DLD1 (cell line): ENCODE measurements around the gene RNF207.

Source experiments
- in situ Hi-C: cut with HindIII; loops from 2 replicates; pipeline ENCODE4 v1.10.0; 2017; ENCODE audit warnings: low sequenced_read_pairs

Gene RNF207

DNA sequence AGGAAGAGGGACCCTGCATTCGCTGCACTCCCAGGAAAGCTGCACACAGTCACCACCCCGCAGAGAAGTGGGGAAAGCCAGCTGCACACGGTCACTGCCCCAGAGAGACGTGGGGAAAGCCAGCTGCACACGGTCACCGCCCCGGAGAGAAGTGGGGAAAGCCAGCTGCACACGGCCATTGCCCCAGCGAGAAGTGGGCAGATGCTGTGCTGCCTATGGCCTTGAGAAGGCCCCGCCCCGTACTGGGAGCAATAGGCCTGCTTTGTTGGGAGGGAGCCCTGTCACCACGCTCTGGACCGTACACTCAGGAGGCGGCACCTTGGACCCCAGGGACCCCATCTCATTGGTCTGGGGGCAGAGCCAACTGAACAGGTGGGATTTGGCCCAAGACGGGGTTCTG is 59.2 kb downstream of the RNF207 start:
- in situ Hi-C loops, result no loop called here

DNA sequence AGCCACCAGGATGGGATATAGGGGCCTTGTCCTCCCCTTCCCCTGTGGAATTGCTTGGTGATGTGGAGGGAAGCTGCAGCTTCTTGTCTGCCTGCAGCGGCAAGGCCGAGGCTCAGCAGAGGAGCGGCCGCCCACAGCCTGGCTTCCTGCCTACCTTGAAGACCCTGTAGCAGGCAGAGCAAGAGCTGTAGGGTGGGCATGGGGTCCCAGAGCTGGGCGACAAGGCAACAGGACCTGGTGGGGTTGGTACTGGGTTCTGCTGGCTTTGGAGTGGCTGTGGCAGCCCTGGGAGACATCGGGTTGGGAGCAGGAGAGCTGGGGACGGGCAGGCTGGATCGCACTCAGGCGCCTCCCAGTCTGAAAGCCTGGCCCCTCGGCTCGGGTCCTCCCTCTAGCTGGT is 60.7 kb downstream of the RNF207 start:
- in situ Hi-C loops, result no loop called here

DNA sequence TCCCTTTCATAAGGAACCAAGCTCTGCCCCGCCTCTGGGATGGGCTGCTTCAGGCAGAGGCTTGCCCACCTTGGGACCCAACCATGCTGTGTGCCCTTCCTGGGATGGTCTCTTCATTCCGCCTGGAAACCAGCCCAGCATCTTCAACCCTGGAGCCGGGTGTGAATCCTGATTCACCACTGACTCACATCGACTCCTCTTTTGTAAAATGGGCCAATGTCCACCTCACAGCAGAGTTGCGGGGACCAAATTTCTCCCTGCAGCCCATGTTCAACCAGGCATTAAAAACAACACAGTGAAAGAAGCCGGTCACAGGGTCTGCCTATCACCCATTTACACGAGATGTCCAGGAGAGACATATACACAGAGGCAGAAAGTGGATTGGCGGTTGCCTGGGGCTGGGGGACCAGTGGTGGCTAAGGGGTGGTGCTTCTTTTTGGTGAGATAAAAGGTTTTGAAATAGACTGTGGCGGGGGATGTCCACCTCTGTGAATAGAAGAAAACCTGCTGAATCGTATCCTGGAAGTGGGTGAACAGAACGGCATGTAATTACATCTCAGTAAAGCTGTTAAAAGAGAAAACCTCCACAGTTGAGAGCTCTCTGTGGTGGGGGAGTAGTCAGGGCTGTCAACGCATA is 61.9 kb downstream of the RNF207 start:
- in situ Hi-C loops, result no loop called here

DNA sequence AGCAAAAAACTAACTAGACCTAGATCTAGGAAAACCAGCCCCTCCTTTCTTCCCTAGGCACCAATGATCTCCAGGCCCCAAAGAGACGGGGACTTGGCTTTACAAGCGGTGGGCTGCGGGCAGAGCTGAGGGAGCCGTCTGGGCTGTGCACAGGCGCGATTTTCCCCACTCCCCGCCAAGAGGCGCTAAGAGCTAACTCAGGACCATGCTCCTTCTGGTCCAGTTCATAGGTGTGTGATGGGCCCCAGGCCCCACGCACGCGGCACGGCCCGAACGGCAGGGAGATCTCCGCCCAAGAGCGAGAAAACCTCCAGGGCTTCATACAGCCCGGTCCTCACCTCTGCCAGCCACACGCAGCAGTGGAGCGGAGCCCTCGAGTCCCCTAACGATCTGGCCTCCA is 62.5 kb downstream of the RNF207 start:
- in situ Hi-C loops, result no loop called here

DNA sequence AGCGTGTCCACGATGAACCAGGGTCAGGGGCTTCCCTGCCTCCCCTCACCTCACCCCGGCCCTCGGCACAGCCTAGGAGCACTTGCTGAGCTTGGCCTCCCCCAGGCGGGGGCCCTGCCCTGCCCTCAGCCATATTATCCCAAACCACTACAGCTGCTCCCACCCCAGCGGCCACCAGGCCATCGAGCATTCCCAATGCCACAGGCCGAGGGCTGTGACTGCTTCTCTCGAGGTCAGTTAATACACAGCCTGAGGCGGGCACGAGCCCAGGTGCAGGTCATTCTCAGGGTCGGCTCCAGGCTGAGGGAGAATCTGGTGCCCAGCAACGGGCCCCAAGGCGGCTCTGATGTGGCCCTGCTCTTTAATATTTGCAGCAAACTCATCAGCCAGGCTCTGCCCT is 63.4 kb downstream of the RNF207 start:
- in situ Hi-C loops, result no loop called here

DNA sequence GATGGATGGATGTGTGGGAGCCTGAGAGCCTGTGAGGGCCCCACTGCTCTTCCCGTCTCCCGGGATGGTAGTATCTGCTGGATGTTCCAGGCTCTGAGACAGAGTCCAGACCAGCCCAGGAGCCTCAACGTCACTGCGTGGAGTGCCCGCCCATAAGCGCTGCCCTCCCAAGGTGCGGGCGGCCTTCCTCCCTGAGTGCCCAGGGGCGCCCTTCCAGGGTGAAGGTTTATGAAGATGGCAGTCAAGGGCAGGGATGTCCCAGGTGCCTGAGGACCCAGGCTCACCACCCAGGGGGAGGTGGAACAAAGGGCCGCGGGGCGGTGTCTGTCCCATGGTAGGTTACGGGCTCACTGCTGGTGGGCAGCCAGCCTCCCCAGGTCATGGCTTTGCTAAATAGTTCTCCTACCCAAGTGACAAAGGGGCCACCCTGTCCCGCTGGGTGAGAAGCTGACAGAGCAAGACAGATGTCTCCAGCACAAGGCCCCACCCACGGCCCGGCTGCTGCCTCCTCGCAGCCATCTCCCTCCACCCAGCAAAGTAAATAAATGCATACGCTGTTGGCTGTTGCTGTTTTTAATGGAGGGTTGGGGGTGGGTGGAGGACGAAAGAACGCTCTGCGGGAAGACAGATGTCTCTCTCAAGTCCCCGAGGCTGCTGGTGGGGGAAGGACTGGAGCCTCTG is 63.9 kb downstream of the RNF207 start:
- in situ Hi-C loops, result no loop called here

DNA sequence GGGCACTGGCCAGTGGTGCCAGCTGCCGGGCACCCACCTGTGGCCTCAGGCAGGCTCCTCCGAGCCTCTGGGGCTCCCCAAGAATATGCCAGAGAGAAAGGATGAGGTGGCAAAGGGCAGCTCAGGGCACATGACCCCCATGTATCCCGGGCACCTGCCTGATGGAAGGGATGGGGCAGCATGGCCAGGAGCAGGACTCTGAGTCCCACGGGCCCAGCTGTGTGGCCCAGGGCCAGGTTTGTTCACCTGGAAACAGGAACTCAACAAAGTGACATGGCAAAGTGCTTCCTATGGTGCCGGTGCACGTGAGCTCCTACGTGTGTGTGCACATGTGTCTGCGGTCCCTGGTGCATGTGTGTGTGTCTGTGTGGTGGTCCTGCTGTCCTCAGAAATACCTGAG is 64.5 kb downstream of the RNF207 start:
- in situ Hi-C loops, result no loop called here
